ENCODE data around the gene CWH43.

- TF ChIP-seq YY1 (IDR thresholded peaks at IDR 0.05; ENCODE audit: low read depth, low read length), result no peak
- TF ChIP-seq MXI1 (IDR thresholded peaks at IDR 0.05; ENCODE audit: low read depth, low read length), result no peak
- no peak for TF ChIP-seq MTA2 (IDR thresholded peaks at IDR 0.05; ENCODE audit: low read depth)
- no peak for TF ChIP-seq CTCF (IDR thresholded peaks at IDR 0.05 in 2 of 3, conservative IDR thresholded peaks at IDR 0.05 in 1 of 3; ENCODE audit: control insufficient read depth in 2 of 3, extremely low read depth in 1 of 3, insufficient read depth in 1 of 3, low read depth in 3 of 3, low read length in 3 of 3)
- TF ChIP-seq, protein P1, sequence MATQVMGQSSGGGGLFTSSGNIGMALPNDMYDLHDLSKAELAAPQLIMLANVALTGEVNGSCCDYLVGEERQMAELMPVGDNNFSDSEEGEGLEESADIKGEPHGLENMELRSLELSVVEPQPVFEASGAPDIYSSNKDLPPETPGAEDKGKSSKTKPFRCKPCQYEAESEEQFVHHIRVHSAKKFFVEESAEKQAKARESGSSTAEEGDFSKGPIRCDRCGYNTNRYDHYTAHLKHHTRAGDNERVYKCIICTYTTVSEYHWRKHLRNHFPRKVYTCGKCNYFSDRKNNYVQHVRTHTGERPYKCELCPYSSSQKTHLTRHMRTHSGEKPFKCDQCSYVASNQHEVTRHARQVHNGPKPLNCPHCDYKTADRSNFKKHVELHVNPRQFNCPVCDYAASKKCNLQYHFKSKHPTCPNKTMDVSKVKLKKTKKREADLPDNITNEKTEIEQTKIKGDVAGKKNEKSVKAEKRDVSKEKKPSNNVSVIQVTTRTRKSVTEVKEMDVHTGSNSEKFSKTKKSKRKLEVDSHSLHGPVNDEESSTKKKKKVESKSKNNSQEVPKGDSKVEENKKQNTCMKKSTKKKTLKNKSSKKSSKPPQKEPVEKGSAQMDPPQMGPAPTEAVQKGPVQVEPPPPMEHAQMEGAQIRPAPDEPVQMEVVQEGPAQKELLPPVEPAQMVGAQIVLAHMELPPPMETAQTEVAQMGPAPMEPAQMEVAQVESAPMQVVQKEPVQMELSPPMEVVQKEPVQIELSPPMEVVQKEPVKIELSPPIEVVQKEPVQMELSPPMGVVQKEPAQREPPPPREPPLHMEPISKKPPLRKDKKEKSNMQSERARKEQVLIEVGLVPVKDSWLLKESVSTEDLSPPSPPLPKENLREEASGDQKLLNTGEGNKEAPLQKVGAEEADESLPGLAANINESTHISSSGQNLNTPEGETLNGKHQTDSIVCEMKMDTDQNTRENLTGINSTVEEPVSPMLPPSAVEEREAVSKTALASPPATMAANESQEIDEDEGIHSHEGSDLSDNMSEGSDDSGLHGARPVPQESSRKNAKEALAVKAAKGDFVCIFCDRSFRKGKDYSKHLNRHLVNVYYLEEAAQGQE (IDR thresholded peaks at IDR 0.05; ENCODE audit: low read depth, low read length), result no peak
- no peak for TF ChIP-seq MYC (IDR thresholded peaks at IDR 0.05; ENCODE audit: insufficient read depth, insufficient read length, insufficient replicate concordance, low read length, severe bottlenecking)
- no peak for TF ChIP-seq SMC3 (IDR thresholded peaks at IDR 0.05; ENCODE audit: borderline replicate concordance, low read length)
- TF ChIP-seq RFX5 (IDR thresholded peaks at IDR 0.05; ENCODE audit: low read depth, low read length), result no peak
- no peak for TF ChIP-seq EZH2 (IDR thresholded peaks at IDR 0.05; ENCODE audit: borderline replicate concordance, control insufficient read depth, low read depth, low read length)
- no peak for TF ChIP-seq POLR2A (IDR thresholded peaks at IDR 0.05; ENCODE audit: low read depth, low read length)
- no peak for TF ChIP-seq BCLAF1 (IDR thresholded peaks at IDR 0.05)
Measured at GRCh38 chr4:48986654-48987164, 634 bp downstream of the CWH43 start.

Data from GM12878 (cell line).